A549 treated with CORT108297 at 1 μM for 4 hours (cell line): Measurements from ENCODE around the gene IP6K2. TPM values are rescaled to one million over a fixed set of nuclear protein-coding genes. Genes with fewer than 3 reads are reported as not detected.

Experiments used
- total RNA-seq: library from RNA; stranded (reverse); fragments of 200-300 nt; extraction: Qiagen RNA extraction; gene quantifications from 5 replicates; pipeline ENCODE4 v1.2.3, GENCODE V29; 2022

IP6K2 gene
- 48.8 to 49.9 TPM (median 49.3 TPM) in 5 replicates for total RNA-seq

GRCh38 chr3:48716982-48717746 lies at the start of gene IP6K2:
TSS of gene IP6K2 (minus strand) at chr3:48717221. CDS start at chr3:48695291, 21,930 bp downstream.

GRCh38 chr3:48685603-48686511 lies 31.2 kb downstream of the IP6K2 start, which contains the start of gene NCKIPSD:
TSS of gene NCKIPSD (minus strand) at chr3:48685915. CDS start at chr3:48685807, 108 bp downstream.

GRCh38 chr3:48662753-48663488 lies 54.1 kb downstream of the IP6K2 start, which contains the start of gene CELSR3:
TSS of gene CELSR3 (minus strand) at chr3:48662886. CDS start at chr3:48662634, 252 bp downstream.

Other genes with a start within 250 kb of the IP6K2 start
- 101 to 139 TPM (median 129 TPM) in 5 replicates for gene SHISA5, start 213.0 kb downstream of the IP6K2 start, total RNA-seq
- gene PFKFB4, start 160.4 kb downstream of the IP6K2 start, total RNA-seq, result 12.6 to 17.6 TPM (median 12.8 TPM) in 5 replicates
- 6.9 to 11.3 TPM (median 9.7 TPM) in 5 replicates for gene UCN2, start 153.4 kb downstream of the IP6K2 start, total RNA-seq
- 143 to 232 TPM (median 208 TPM) in 5 replicates for gene COL7A1, start 121.9 kb downstream of the IP6K2 start, total RNA-seq
- gene UQCRC1, start 107.6 kb downstream of the IP6K2 start, total RNA-seq, result 169 to 188 TPM (median 181 TPM) in 5 replicates
- not detected in 5 replicates for gene TMEM89, start 95.5 kb downstream of the IP6K2 start, total RNA-seq
- gene SLC26A6, start 81.8 kb downstream of the IP6K2 start, total RNA-seq, result 14.6 to 21.2 TPM (median 18.6 TPM) in 5 replicates
- gene CELSR3, start 54.3 kb downstream of the IP6K2 start, total RNA-seq, result 3.2 to 5.9 TPM (median 4.7 TPM) in 5 replicates
- 6.9 to 11.7 TPM (median 9.9 TPM) in 5 replicates for gene NCKIPSD, start 31.3 kb downstream of the IP6K2 start, total RNA-seq
- 14.5 to 18.7 TPM (median 17.4 TPM) in 5 replicates for gene PRKAR2A, start 130.7 kb upstream of the IP6K2 start, total RNA-seq
- 10.5 to 12.0 TPM (median 11.2 TPM) in 5 replicates for gene SLC25A20, start 181.7 kb upstream of the IP6K2 start, total RNA-seq
- 56.2 to 63.6 TPM (median 57.0 TPM) in 5 replicates for gene ARIH2, start 201.6 kb upstream of the IP6K2 start, total RNA-seq